HG02943 (cell line): ENCODE results near the gene SPACA7.

Source experiments
- ATAC-seq: cut with Tn5 transposase; IDR thresholded peaks from one replicate; pipeline ENCODE4 v1.9.1; 2021; ENCODE audit warnings: mild to moderate bottlenecking, low read depth, moderate library complexity; ENCODE audit not compliant: unreplicated experiment

Gene SPACA7

GRCh38 chr13:112376050-112376681, at the start of gene SPACA7:
SPACA7 (plus strand) TSS chr13:112376355; CDS start chr13:112376386, 31 bp downstream.
- no peak for ATAC-seq

GRCh38 chr13:112326821-112327370, 49.3 kb upstream of the SPACA7 start:
- no peak for ATAC-seq

- no peak for ATAC-seq
Observed at GRCh38 chr13:112328936-112329335, 47.2 kb upstream of the SPACA7 start.

- no peak for ATAC-seq
Observed at GRCh38 chr13:112329376-112329775, 46.8 kb upstream of the SPACA7 start.

GRCh38 chr13:112330066-112330465, 46.1 kb upstream of the SPACA7 start:
- ATAC-seq: no peak

GRCh38 chr13:112330479-112331381, 45.4 kb upstream of the SPACA7 start:
- no peak for ATAC-seq

- ATAC-seq: no peak
Observed at GRCh38 chr13:112331675-112332074, 44.5 kb upstream of the SPACA7 start.

- no peak for ATAC-seq
Observed at GRCh38 chr13:112332727-112333126, 43.4 kb upstream of the SPACA7 start.

GRCh38 chr13:112333756-112334543, 42.2 kb upstream of the SPACA7 start:
- ATAC-seq: no peak

- no peak for ATAC-seq
Observed at GRCh38 chr13:112335135-112335534, 41.0 kb upstream of the SPACA7 start.

- ATAC-seq: no peak
Observed at GRCh38 chr13:112341446-112341845, 34.7 kb upstream of the SPACA7 start.

GRCh38 chr13:112341976-112342735, 34.0 kb upstream of the SPACA7 start:
- no peak for ATAC-seq

GRCh38 chr13:112342841-112343361, 33.3 kb upstream of the SPACA7 start:
- no peak for ATAC-seq

- no peak for ATAC-seq
Observed at GRCh38 chr13:112343591-112343990, 32.6 kb upstream of the SPACA7 start.

GRCh38 chr13:112345826-112346172, 30.4 kb upstream of the SPACA7 start:
- ATAC-seq: no peak

GRCh38 chr13:112346173-112346898, 29.8 kb upstream of the SPACA7 start:
- no peak for ATAC-seq

GRCh38 chr13:112346899-112347229, 29.3 kb upstream of the SPACA7 start:
- no peak for ATAC-seq

GRCh38 chr13:112347986-112348385, 28.2 kb upstream of the SPACA7 start:
- ATAC-seq: no peak

GRCh38 chr13:112348642-112349345, 27.4 kb upstream of the SPACA7 start:
- no peak for ATAC-seq
